GM10248 (cell line): ENCODE data around the gene KHDRBS2.

ENCODE experiments used
- CTCF ChIA-PET: fragments of 300-600 bp; sonication (Branson Sonifier 250); formaldehyde crosslinking; extraction: SDS; loops from one replicate; lab custom pipeline; 2021; ENCODE audit warnings: antibody characterized with exemption; lab: Yijun Ruan, JAX
- POLR2A ChIA-PET: fragments of 350-650 bp; sonication (Branson Sonifier 250); formaldehyde crosslinking; extraction: SDS; loops from one replicate; lab custom pipeline; 2020; ENCODE audit warnings: antibody characterized with exemption; lab: Yijun Ruan, JAX
- DNase-seq: peaks from one replicate; pipeline ENCODE4 v3.0.0; 2012; ENCODE audit errors: extremely low spot score
- TF ChIP-seq, protein P1 (sequence below): IDR thresholded peaks from 2 replicates; pipeline ENCODE4 v1.5.1; 2012; ENCODE audit warnings: mild to moderate bottlenecking, low read depth; ENCODE audit errors: extremely low read depth, missing control alignments, control extremely low read depth

Gene KHDRBS2

DNA sequence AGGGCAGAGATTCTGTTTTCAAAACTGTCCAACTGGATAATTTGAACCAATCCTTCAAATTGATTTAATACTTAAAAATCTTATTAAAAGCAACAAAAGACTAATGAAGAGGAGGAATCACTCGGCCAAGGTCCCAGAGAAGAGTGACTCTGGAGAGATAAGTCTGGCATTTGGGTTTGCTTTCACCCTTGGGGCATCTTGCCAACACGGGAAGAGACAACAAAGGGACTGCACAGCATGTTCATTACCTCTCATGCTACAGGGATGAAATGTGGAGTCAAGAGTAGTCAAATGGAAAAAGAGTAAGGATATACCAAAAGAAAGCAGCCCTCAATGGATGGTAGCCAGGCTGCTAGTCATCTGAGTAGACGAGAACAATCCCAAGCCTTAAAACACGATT is 68.2 kb downstream of the KHDRBS2 start:
- no peak for DNase-seq
- TF ChIP-seq, protein P1, sequence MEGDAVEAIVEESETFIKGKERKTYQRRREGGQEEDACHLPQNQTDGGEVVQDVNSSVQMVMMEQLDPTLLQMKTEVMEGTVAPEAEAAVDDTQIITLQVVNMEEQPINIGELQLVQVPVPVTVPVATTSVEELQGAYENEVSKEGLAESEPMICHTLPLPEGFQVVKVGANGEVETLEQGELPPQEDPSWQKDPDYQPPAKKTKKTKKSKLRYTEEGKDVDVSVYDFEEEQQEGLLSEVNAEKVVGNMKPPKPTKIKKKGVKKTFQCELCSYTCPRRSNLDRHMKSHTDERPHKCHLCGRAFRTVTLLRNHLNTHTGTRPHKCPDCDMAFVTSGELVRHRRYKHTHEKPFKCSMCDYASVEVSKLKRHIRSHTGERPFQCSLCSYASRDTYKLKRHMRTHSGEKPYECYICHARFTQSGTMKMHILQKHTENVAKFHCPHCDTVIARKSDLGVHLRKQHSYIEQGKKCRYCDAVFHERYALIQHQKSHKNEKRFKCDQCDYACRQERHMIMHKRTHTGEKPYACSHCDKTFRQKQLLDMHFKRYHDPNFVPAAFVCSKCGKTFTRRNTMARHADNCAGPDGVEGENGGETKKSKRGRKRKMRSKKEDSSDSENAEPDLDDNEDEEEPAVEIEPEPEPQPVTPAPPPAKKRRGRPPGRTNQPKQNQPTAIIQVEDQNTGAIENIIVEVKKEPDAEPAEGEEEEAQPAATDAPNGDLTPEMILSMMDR, result no peak

DNA sequence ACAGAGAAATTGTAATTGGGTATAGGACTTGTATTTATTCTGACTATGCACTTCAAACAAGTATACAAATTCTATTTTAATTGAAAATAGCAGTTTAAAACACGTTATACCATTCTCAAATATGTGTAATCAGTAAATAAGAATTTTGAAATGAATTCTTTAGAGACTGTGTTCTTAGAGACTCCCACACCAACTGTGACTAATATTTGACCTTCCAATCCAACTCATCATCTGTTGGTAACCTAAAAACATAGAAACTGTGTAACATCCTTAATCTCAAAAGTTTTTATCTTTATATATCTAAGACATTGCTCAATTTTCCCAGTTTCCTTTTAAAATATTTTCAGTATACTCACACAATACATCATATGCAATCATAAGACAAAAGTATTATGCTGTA is 83.9 kb downstream of the KHDRBS2 start:
- POLR2A ChIA-PET, result no interaction called here
- TF ChIP-seq, protein P1, result no peak
- no peak for DNase-seq
- CTCF ChIA-PET, result no interaction called here

More for the DNA sequence above, 68.2 kb downstream of the KHDRBS2 start:
- ChIA-PET POLR2A (no interaction called here), CTCF (no interaction called here)

DNA sequence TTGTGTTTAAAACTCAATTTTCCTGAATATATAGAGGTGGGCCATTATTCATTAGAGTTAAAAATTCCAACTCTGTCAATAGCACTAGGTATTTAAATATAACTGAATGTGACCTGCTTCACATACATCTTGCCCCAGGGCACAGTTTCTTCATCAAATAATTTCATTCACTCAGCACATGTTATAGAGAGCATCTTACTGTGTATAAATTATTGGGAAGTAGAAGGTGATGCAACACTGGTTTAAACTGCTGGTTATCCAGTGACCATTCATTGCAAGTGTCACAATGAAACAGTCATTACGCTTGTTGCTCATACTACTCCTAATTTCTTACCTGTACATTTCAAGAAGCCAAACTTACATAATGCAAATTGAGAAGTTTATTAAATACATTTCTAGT is 93.4 kb downstream of the KHDRBS2 start:
- no peak for DNase-seq
- ChIA-PET POLR2A (no interaction called here), CTCF (no interaction called here)
- TF ChIP-seq, protein P1, result no peak

DNA sequence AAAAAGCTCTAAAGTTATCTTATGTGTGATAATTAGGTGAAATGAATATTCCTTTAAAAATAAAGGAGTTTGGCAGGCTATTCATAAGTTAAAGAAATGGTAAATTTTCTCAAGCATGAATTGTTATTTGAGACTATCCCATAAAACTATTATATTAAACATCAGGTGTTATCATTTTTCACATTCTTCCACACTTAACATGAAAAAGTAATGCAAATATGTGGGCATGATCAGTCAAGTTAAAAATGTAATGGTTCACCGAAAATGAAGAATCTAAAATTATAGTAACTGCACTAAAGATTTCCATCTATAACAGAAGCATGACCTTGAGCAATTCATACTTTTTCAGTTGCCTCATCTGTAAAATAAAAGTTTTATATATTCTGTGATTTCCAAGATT is 110.8 kb downstream of the KHDRBS2 start:
- ChIA-PET POLR2A (no interaction called here), CTCF (no interaction called here)
- DNase-seq, result no peak
- TF ChIP-seq, protein P1, result no peak

DNA sequence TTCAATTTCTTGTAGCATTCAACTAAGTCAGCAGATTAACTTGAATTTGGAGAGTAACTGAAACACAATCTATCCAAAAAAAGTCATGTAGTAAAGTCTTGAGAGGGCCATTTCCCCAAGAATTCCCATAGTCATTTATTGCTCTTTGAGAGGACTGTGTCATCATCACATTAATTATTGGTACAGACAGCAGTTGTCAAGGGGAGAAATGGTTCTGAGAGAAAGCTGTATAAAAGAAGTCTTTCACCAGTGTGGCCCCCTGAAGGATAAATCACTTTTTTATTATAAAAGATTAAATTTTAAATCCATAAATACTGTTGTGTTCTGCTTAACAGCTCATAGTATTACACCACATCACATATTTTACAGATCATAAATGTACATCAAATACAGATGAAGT is 111.5 kb downstream of the KHDRBS2 start:
- CTCF ChIA-PET, result interaction anchor here (1.3 kb wide), 1 partner anchor 10 kb away, joined by 3 read pairs; no protein-coding TSS in a partner anchor
- no peak for DNase-seq
- TF ChIP-seq, protein P1, result no peak
- POLR2A ChIA-PET, result no interaction called here

DNA sequence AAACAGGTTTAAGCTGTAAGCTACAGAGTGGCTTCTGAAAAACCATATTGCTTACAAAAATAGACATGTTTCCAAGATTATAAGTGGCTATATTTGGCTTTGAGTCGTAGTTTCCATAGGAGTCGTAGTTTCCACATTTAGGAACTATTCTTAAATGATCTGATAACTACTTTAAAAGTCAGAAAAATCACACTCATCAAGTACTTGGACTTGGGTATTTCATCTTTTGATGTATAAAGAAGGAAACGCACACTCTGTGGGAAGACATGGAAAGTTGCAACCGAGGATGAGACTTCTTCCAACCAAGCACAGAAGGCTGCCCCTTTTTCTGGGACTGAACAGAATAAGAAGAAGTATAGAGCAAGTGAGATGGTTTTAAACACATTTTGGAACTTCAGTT is 118.3 kb downstream of the KHDRBS2 start:
- TF ChIP-seq, protein P1, result no peak
- CTCF ChIA-PET, result no interaction called here
- POLR2A ChIA-PET, result no interaction called here
- DNase-seq, result no peak

DNA sequence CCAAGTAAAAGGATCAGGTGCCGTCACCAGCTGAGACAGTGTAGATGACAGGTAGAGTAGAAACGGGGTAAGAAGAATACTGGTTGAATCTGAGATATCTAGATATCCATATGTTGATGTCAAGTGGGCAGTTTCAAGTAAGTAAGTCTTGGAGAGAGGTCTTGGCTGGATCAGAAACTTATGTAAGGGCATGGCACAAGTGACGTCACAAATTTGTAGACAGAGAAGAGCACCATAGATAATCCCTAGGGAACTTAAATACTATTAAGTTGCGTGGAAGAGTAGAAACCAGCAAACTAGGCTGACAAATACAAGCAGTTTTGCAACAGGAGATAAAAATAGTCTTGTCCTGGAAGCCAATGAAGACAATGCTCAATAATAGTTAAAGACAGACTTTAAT is 123.2 kb downstream of the KHDRBS2 start:
- no peak for DNase-seq
- CTCF ChIA-PET, result no interaction called here
- TF ChIP-seq, protein P1, result no peak
- POLR2A ChIA-PET, result no interaction called here
